Hematopoietic multipotent progenitor cell treated with erythropoietin and hydrocortisone succinate and interleukin-3 and kit ligand, for 15 days (in vitro differentiated cells): ENCODE measurements around the gene PNPLA7.
A peak's percentile ranks its signal among the peaks of the same experiment; 100 is the strongest.

Experiments
- DNase-seq: peaks from one replicate; pipeline ENCODE4 v3.0.0-alpha.2; 2015; ENCODE audit warnings: low spot score

The PNPLA7 gene

GRCh38 chr9:137494104-137494544 is 56.1 kb downstream of the PNPLA7 start:
- no peak for DNase-seq

GRCh38 chr9:137493364-137494103 is 56.7 kb downstream of the PNPLA7 start:
- no peak for DNase-seq

GRCh38 chr9:137492464-137493363 is 57.5 kb downstream of the PNPLA7 start:
- DNase-seq = peak; percentile 9

GRCh38 chr9:137491735-137492432 is 58.3 kb downstream of the PNPLA7 start:
- no peak for DNase-seq

- DNase-seq = no peak
Measured at GRCh38 chr9:137490532-137491186, 59.5 kb downstream of the PNPLA7 start.

DNA sequence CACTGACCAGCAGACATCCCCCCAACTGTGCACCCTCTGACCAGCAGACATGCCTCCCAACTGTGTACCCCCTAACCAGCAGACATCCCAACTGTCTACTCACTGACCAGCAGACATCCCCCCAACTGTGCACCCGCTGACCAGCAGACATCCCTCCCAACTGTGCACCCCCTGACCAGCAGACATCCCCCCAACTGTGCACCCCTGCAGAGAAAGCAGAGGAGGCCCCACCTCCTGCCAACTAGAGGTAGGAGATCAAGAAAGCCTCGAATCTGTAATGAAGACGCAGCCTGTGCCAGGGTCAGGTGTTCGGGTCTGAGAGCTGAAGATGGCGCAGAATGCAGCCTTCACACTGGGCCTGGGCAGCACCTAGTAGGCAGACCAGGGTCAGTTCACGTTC is 61.3 kb downstream of the PNPLA7 start:
- DNase-seq = no peak

- DNase-seq = no peak
Measured at GRCh38 chr9:137488327-137488653, 61.9 kb downstream of the PNPLA7 start.

GRCh38 chr9:137487454-137488326 is 62.5 kb downstream of the PNPLA7 start:
- DNase-seq = no peak

- DNase-seq = no peak
Measured at GRCh38 chr9:137486545-137487453, 63.4 kb downstream of the PNPLA7 start.

GRCh38 chr9:137486141-137486490 is 64.1 kb downstream of the PNPLA7 start:
- DNase-seq = no peak

GRCh38 chr9:137485343-137486140 is 64.7 kb downstream of the PNPLA7 start:
- no peak for DNase-seq

DNA sequence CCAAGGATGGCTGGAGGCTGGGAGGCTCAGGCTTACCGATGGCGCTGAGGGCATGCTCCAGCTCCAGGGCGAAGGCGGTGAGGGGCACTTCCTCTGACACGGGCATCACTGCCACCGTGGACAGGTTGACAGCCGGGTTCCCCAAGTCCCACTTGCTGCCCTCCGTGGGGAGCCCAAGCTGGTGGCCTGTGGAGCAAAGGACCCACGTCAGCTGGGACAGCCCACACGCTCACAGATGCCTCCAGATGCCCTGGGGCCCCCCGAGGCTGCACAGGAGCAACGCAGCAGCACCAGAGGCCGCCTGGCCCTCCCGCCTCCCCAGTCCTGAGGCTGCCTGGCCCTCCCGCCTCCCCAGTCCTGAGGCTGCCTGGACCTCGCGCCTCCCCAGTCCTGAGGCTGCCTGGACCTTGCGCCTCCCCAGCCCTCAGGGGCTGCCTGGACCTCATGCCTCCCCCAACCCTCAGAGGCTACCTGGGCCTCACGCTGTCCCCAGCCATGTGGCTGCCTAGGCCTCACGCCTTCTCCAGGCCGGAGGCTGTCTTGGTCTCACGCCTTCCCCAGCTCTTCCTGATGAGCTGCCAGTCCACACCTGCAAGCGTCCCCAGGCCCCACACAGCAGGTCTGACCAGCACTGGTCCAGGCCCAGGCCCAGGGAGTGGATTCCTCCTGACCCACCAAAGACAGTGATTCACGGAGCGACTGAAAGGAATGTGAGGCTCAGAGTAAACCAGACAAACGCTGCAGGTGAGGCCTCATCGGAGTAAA is 65.5 kb downstream of the PNPLA7 start:
- DNase-seq = no peak

GRCh38 chr9:137482094-137482781 is 68.0 kb downstream of the PNPLA7 start:
- DNase-seq = no peak

GRCh38 chr9:137480686-137481683 is 69.2 kb downstream of the PNPLA7 start:
- DNase-seq = no peak

DNA sequence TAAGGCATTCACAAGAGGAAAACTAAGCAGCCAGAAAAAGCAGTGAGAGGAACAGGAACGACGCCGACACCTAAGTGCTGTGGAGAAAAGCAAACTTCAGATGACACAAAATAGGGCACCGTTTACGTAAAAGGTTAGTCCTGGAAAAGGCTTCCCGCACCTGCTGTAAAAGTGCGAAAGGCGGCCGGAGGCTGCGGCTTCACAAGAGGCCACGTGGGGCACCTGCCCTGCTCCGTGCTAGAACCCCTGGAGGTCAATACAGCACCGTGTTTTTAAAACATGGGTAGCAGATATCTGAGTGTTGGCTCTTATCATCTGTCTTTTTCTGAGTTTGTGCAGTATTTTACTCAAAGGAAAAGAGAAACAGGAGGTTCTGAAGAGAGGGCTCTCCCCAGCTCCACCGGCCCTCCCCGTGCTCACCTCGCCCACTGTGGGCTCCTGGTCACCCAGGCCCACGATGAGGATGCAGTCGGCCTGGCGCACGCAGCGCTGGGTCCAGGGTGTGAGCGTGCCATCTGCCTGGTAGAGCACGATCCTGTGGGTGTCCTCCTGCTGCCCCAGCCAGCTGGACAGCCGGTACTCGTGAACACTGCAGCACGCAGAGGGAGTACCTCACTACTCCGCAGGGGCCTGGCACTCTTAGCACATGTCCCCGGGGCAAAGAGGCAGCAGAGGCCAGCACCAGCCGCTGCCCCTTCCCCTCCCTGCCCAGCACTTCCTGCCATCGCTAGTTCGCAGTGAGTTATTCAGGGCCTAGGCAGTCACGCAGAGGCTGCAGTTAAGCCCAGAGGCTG is 70.1 kb downstream of the PNPLA7 start:
- no peak for DNase-seq
